Panc1 (cell line): ENCODE results near the gene NTSR2. TPM values are rescaled to one million over a fixed set of nuclear protein-coding genes. Genes with fewer than 3 reads are reported as not detected.
A peak's percentile ranks its signal among the peaks of the same experiment; 100 is the strongest.

Experiments used
- ATAC-seq: fragments of 200-7000 bp; cut with Tn5 transposase; 2 replicates; pipeline ENCODE4 v1.9.1; 2020; ENCODE audit warnings: mild to moderate bottlenecking, moderate library complexity
- BruUV-seq: library from RNA; stranded (reverse); fragments of 400-500 nt; replicated peaks from 2 replicates; lab custom pipeline; 2021; lab: Mats Ljungman, UMichigan
- CTCF ChIA-PET: fragments of 300-600 bp; sonication (Branson Sonifier 250); formaldehyde crosslinking; loops from one replicate; lab custom pipeline; 2022; ENCODE audit warnings: antibody characterized with exemption; lab: Charles Lee
- POLR2A ChIA-PET: fragments of 300-600 bp; sonication (Branson Sonifier 250); formaldehyde crosslinking; loops from one replicate; lab custom pipeline; 2022; ENCODE audit warnings: antibody characterized with exemption; lab: Charles Lee
- DNase-seq: peaks from one replicate; pipeline ENCODE4 v3.0.0-alpha.2; 2010; ENCODE audit warnings: low read depth, low spot score
- H3K27ac ChIP-seq: 2 replicates; pipeline ENCODE4 v1.5.1; 2011; ENCODE audit warnings: mild to moderate bottlenecking, low read length, inconsistent platforms
- H3K27me3 ChIP-seq: fragments of 200-500 bp; sonication (Bioruptor generic); 2 replicates; pipeline ENCODE4 v1.6.0; 2014; ENCODE audit warnings: low read length, inconsistent platforms; ENCODE audit not compliant: control insufficient read depth, insufficient read depth
- H3K36me3 ChIP-seq: fragments of 200-500 bp; sonication (Bioruptor generic); 2 replicates; pipeline ENCODE4 v1.5.1; 2014; ENCODE audit warnings: inconsistent platforms, mild to moderate bottlenecking, low read length, moderate library complexity; ENCODE audit not compliant: control insufficient read depth, insufficient read depth
- H3K4me1 ChIP-seq: 2 replicates; pipeline ENCODE4 v1.5.1; 2011; ENCODE audit warnings: inconsistent platforms, mild to moderate bottlenecking, low read length, moderate library complexity; ENCODE audit not compliant: control insufficient read depth, insufficient read depth
- H3K4me3 ChIP-seq, 2 experiments: 2 replicates each; pipeline ENCODE4 v1.5.1; 2011 to 2012; ENCODE audit warnings: low read depth in 2 of 2, low read length in 2 of 2, mild to moderate bottlenecking in 2 of 2, inconsistent platforms in 1 of 2, moderate library complexity in 1 of 2
- H3K9me3 ChIP-seq: fragments of 200-500 bp; sonication (Bioruptor generic); 2 replicates; pipeline ENCODE4 v1.5.1; 2014; ENCODE audit warnings: low read depth, mild to moderate bottlenecking, inconsistent platforms, low read length, moderate library complexity; ENCODE audit not compliant: control insufficient read depth, insufficient read depth
- CTCF ChIP-seq: fragments of 450-650 bp; IDR thresholded peaks from 2 replicates; pipeline ENCODE4 v1.5.1; 2017; ENCODE audit warnings: mild to moderate bottlenecking
- POLR2AphosphoS5 ChIP-seq: IDR thresholded peaks from 2 replicates; pipeline ENCODE4 v1.6.1; 2012; ENCODE audit warnings: mild to moderate bottlenecking, low read depth, low read length, moderate library complexity
- REST ChIP-seq, 2 experiments: IDR thresholded peaks; 2 replicates each; pipeline ENCODE4 v1.6.1; 2011 to 2012; ENCODE audit warnings: low read depth in 2 of 2, control low read depth in 1 of 2, low read length in 1 of 2, mild to moderate bottlenecking in 1 of 2, moderate library complexity in 1 of 2; ENCODE audit not compliant: insufficient read depth in 1 of 2
- SIN3A ChIP-seq: IDR thresholded peaks from 2 replicates; pipeline ENCODE4 v1.6.1; 2012; ENCODE audit warnings: low read depth, mild to moderate bottlenecking, low read length, moderate library complexity, borderline replicate concordance; ENCODE audit not compliant: insufficient read depth
- TCF7L2 ChIP-seq: IDR thresholded peaks from 2 replicates; pipeline ENCODE4 v1.6.1; 2011; ENCODE audit warnings: mild to moderate bottlenecking, low read depth, low read length, inconsistent platforms
- in situ Hi-C: cut with HindIII; loops from 2 replicates; pipeline ENCODE4 v1.10.0; 2016; ENCODE audit warnings: low sequenced_read_pairs, low pct_unique_long_range_greater_than_20kb
- intact Hi-C: fragments of 100-400 bp; cut with micrococcal nuclease; formaldehyde crosslinking; loops from one replicate; pipeline ENCODE4 v1.10.0; 2022; ENCODE audit not compliant: unreplicated experiment
- total RNA-seq: library from RNA; stranded (reverse); gene quantifications from one replicate; pipeline ENCODE4 v1.2.1, GENCODE V29; 2021; ENCODE audit not compliant: unreplicated experiment

NTSR2 gene
- total RNA-seq, 1 experiment from 2014 or later, result 0.15 TPM

GRCh38 chr2:11695576-11695975 is 25.6 kb upstream of the NTSR2 start:
- POLR2A ChIA-PET, result no interaction called here
- ATAC-seq (no peak), DNase-seq (no peak)
- H3K4me3 ChIP-seq, result no peak overlapping the region
- in situ Hi-C loops (no loop called here), intact Hi-C loops (no loop called here)
- no peaks in the 10 kb centered on the region for H3K27me3 ChIP-seq
- TF ChIP-seq CTCF (no peak), REST (IDR thresholded peaks at IDR 0.05; ENCODE audit: insufficient read depth in 1 of 2, low read depth in 2 of 2, low read length in 1 of 2) (no peak), POLR2AphosphoS5 (no peak), TCF7L2 (no peak), SIN3A (no peak)
- H3K36me3 ChIP-seq, result no peaks in the 10 kb centered on the region
- peak overlapping the region; percentile 48; the same call in 1 of the 2 replicates for H3K27ac ChIP-seq
- peaks cover 32% of the 10 kb centered on the region for H3K4me1 ChIP-seq
- H3K9me3 ChIP-seq, result no peaks in the 10 kb centered on the region
- no TSS peak for BruUV-seq
- CTCF ChIA-PET, result interaction anchor here (1.0 kb wide), 1 partner anchor 50 kb away, joined by 4 read pairs; no protein-coding TSS in a partner anchor

- no peak overlapping the region for H3K4me3 ChIP-seq
- no TSS peak for BruUV-seq
- no peaks in the 10 kb centered on the region for H3K27me3 ChIP-seq
- H3K4me1 ChIP-seq, result peaks cover 29% of the 10 kb centered on the region
- ATAC-seq (peak; percentile 66), DNase-seq (no peak)
- TF ChIP-seq CTCF, result peak; percentile 92
- TF ChIP-seq TCF7L2, result no peak
- TF ChIP-seq REST (IDR thresholded peaks at IDR 0.05; ENCODE audit: insufficient read depth in 1 of 2, low read depth in 2 of 2, low read length in 1 of 2), result no peak
- no peak for TF ChIP-seq POLR2AphosphoS5
- TF ChIP-seq SIN3A, result no peak
- ChIA-PET POLR2A (interaction anchor here (0.7 kb wide), 1 partner anchor 28 kb away, joined by 12 read pairs; no protein-coding TSS in a partner anchor), CTCF (interaction anchor here (0.6 to 1.7 kb wide), 10 partner anchors 9 to 372 kb away, joined by 3 to 11 read pairs (median 4); no protein-coding TSS in a partner anchor)
- H3K27ac ChIP-seq, result 0 out of 2 replicates have a peak overlapping the region, but pooled peaks have one; percentile 5
- intact Hi-C loops (loop anchor here (1.0 to 2.0 kb wide), 2 partner anchors 52 to 86 kb away; no protein-coding TSS in a partner anchor), in situ Hi-C loops (no loop called here)
- H3K9me3 ChIP-seq, result no peaks in the 10 kb centered on the region
- no peaks in the 10 kb centered on the region for H3K36me3 ChIP-seq
Measured at GRCh38 chr2:11692966-11693521, 23.0 kb upstream of the NTSR2 start.
